ENCODE measurements around the gene MTR.

The MTR gene

DNA sequence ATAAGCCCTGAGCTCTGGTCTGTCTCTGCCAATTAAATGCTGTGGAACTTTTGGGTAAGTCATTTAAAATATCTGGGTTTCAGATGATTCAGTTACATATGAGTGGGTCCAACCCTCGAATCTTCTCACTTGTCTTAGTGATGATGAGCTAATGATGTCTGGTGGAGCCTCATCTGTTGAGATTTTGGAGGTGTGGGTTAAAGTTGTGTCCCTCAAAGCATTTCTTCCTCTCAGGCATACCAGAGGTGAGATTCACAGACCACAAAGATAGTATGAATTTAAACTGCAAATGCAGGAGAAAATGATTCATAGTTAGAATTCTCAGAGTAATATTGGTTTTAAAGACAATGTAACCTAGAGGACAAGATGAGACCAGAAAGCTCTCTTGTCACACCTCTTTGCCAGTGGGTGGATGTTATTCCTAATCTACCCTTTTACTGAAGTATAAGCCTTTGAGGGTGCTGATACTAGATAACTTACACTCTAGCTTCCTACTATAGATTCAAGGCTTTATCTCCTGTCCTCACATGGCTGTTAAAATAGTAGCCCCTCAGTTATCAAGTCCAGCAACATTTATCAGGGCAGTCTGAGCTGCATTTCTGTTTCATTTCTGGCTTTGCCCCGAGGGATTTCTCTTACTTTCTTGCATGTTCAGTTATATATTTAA, 118.4 kb downstream of the MTR start:
- DNase-seq: no peak

DNA sequence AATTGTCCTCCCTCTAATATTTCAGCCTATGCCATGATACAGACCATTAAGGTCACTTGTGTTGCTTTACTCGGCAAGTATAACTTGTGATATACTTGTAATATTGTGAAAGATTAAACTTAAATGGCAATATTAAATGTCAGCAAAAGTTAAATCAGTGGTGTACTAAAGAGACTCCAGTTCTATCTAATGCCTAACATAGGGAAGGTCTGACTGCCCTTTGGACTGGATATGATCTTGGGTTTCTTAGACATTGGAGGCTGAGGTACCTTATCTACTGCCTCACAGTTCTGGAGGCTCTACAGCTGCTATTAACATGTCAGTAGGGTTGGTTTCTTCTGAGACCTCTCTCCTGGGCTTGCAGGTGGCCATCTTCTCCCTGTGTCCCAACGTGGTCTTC, 119.3 kb downstream of the MTR start:
- DNase-seq: no peak

DNA sequence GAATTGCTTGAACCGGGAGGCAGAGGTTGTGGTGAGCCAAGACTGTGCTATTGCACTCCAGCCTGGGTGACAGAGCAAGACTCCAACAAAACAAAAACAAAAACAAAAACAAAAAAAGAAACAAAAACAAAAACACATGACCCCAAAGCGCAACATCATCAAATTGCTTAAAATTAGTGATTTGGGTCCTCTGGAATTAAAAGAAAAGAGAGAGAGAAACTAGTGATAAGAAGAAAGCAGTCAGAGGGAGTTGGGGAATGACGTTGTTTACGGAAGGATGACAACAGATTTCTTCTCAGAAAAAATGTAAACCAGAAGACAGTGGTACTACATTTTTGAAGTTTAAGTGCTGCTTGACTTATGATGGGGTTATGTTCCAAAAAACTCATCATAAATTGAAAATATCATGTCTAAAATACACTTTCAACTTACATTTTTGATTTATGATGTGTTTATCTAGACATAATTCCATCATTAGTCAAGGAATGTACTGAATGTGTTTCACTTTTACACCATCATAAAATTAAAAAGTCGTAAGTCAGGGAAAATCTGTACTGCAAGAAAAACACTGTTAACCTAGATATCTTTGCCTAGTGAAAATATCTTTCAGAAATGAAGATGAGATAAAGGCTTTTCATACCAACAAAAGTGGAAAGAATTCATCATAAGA, 121.2 kb downstream of the MTR start:
- no peak for DNase-seq

DNA sequence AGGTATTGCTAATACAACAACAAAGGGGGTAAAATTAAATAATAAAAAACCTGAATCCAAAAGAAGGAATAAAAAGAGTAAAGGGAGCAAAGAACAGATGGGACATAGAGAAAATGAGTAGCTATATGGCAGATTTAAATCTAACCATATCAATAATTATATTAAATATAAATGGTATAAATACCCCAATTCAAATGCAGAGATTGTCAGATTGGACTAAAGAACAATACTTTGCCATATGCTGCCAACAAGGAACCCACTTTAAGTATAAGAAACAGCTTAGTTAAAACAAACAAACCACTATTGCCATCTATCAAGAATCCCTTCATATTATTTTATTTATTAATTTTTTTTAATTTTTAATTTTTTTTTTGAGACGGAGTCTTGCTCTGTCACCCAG, 122.4 kb downstream of the MTR start:
- no peak for DNase-seq

DNA sequence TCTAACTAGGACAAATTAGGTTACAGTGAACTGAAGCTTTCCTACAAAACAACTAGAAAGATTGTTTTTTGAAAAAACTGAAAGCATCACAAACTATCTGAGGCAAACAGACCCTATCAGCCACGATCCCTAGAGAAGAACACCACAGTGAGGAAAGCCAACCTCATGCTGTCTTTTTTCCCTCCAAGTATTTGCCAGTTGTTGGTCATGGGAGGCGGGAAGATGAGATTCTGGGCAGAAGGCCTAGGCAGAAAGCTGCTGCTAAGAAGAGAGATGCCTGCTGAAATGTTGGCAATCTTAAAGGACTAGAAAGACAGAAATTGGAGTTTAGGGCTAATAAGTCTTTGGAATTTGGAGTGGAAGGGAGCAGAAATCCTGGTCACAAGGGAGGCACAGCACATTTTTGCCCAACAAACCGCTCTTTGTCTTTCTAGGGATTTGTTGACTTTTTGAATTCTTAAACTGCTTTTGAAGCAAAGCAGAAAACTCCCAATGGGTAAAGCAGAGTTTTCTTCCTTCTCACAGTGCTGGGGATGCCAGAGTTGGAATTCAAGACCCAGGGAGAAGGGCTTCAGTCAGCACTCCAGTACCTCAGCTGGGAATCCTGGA, 125.3 kb downstream of the MTR start:
- DNase-seq: no peak

DNA sequence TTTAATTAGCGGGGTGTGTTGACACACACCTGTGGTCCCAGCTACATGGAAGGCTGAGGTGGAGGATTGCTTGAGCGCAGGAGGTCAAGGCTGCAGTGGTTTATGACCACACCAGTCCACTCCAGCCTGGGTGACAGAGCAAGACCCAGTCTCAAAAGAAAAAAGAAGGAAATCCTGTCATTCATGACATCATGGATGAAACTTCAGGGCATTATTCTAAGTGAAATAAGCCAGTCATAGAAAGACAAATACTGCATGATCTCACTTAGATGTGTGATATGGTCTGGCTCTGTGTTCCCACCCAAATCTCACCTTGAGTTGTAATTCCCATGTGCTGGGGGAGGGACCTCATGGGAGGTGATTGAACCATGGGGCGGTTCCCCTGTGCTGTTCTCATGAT, 126.5 kb downstream of the MTR start:
- no peak for DNase-seq

DNA sequence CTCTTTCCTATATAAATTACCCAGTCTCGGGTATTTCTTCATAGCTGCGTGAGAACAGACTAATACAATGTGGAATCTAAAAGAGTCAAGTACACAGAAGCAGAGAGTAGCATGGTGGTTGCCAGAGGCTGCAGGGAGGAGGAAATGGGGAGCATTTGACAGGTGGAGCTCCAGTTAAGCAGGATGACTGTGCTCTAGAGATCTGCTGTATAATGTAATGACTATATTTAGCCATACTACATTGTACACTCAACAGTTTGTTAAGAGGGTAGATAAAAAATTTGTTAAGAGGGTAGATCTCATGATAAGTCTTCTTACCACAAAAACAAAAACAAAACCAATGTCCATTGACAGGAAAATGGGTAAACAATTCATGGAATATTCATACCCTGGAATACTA, 127.1 kb downstream of the MTR start:
- no peak for DNase-seq

DNA sequence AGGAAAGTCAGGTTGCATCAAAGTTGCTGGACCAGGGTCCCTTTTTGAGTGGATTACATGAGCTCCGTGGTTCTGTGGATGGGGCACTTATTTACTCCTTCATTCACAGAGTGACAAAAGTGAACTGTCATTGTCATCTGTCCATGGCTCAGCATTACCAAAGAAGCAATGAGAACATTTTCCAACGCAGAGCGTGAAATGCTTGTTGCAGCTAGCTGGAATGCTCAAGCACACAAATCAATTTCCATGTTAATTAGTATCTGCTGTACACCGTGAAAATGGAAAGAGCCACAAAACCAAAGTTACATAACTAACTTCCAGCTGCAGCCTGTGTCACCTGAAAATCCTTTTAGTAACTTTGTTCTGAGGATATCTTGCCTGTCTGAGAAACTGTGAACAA, 130.3 kb downstream of the MTR start:
- DNase-seq: no peak

DNA sequence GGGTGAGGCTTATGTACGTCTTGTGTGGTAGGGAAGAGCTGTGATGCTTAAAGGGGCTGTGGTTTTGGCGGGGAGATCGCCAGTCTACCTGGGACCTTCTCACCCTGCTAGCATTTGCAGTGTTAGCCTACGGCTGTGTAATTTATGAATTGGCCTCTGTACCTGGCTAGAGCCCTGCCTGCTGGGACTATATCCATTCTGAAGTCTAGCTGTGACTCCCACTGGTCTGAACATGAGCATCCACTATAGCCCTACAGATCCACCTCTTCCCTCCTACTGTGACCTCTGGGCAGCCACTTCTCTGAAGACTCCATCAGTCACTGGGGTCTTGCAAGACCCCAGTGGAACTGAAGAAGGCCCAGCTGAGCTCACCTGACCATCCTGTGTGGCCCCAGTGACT, 135.4 kb downstream of the MTR start:
- no peak for DNase-seq

DNA sequence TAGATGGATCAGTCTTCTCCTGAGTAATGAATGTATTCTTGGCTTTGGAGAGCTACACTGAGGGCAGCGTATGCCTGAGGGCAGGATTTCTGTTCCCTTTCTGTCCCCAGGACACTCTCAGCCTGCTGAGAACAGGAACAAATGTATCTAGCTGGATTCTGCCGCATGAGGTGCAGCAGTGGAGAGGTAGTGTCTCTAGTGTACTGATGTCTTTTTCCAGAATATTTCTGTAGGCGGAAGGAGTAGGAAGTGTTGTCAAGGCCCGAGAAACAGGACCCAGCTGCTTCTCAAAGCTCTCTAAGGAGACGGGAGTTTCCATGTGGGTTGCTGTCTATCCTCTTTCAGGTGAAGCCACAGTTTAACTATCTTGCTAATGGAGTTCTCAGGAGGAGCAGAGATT, 143.7 kb downstream of the MTR start:
- DNase-seq: no peak

DNA sequence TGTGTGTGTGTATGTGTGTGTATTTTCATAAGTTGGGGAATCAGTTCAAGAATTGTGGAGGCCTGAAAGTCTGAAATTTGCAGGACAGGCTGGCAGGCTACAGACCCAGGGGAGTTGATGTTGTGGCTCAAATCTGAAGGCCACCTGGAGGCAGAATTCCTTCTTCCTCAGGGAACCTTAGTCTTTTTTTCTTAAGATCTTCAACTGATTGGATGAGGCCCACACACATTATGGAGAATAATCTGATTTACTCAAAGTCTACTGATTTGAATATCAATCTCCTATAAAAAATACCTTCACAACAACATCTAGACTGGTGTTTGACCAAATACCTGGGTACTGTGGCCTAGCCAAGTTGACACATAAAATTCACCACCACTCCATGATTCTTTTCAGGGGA, 147.3 kb downstream of the MTR start:
- no peak for DNase-seq

DNA sequence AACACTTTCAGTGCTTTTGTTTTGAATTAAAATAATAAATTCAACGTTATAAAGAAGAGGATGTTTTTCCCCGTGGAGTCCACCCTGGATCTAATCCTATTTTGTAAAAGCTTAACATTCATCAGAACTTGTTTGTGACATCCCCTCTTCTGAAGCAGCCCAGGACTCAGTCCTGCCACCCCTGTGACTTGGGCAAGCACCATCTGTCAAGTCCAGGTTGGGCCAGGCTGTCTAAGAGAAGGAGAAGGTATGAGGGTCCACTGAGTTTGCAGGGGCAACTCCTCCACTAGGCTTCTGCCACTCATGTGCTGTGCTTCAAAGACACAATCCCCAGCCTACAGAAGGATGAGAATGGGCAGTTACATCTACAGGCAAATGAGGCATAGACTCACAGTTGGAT, 149.5 kb downstream of the MTR start:
- DNase-seq: no peak

DNA sequence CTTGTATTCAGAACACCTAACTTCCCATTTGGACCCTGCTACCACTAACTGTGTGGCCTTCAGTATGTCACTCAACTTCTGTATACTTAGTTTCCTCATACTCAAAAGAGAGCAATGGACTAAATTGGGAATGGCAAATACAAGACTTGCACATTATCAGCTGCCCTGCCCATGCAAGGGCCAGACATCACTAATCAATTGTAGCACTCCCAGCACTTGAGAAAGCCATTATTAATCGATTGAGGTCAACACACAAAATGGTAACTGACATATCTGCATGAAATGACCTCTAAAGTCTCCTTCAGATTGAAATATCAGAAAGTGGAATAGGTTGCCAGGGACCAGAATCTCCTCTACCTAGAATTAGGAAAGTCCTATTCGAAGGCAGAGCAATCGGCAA, 149.9 kb downstream of the MTR start:
- no peak for DNase-seq

DNA sequence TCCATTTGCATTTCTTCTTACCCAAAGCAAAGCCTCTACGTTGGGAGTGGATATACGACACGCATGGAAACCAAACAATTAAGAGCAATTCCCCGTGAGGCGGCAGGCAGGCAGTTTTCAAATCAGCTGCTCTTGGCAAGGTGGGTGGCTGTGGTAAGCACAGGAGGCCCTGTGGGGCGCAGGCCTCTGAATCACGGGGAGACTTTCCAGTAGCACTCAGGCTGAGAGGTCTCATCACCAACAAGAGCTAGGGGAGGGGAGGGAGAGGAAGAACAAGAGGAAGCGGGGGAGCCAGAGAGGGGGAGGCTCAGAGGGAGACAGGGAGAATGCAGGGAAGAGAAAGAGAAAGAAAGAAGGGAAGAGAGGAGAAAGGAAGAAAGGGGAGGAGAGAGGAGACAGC, 152.7 kb downstream of the MTR start:
- DNase-seq: no peak

DNA sequence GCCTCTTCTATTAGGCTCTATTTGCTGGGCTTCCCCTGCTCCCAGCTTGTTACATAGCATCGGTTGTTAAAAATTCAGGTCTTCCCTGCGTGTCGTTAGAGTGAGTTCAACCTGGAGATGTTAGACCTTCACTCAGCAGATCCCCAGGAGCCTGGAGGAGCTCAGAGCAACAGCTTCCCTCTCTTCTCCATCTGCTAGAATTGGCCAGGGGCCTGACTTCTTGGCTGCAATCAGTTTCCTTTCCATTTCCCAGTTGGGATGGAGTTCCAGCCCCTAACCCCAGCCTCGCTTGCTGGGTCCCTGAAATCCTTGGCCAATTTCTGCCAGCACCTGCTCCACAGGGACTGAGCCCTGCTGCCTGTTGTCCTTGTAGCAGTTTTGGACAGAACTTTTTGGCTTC, 153.3 kb downstream of the MTR start:
- no peak for DNase-seq

DNA sequence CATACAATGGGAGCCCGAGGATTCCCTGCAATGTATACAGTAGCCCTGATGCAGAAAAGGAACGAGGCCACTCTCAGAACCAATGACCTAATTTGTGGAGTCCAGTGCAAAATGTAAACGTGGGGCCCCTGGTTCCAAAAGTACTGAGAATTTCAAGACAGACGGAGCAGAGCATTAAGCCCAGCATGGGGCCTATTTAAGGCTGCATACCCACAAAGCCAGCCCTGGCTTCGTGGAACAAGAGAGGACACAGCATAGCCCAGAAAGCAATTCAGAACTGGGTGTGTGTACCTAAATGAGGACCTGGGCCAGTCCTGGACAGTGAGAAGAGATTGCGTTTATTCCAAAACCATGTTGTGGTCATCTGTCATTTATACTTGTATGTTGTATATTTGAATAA, 153.9 kb downstream of the MTR start:
- no peak for DNase-seq

DNA sequence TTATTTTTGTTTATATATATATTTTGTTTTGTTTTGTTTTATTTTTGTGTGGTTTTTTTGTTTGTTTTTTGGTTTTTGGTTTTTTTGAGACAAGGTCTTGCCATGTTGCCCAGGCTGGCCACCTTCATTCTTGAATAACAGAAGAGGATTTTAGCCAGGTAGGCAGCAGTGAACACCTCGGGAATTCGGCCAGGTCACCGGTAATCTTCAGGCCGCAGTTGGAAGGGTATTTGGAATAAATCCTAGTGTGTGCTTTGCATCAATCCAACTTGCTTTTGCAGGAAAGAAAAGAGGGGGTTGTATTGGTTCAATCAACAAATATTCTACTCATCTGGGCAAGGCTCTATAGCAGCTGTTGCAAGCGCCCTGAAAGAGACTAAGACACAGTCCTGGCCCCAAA, 155.3 kb downstream of the MTR start:
- no peak for DNase-seq

DNA sequence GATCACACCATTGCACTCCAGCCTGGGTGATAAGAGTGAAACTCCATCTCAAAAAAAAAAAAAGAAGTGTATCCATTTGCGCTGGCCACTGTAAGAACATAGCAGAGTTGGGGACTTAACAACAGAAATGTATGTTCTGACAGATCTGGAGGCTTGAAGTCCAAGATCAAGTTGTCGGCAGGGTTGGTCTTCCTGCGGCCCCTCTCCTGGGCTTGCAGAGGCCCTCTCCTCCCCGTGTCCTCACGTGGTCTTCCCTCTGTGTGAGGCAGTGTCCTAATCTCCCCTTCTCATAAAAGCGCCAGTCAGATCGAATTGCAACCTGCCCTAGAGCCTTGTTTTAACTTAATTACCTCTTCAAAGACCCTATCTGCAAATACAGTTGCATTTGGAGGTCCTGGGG, 156.6 kb downstream of the MTR start:
- DNase-seq: no peak

DNA sequence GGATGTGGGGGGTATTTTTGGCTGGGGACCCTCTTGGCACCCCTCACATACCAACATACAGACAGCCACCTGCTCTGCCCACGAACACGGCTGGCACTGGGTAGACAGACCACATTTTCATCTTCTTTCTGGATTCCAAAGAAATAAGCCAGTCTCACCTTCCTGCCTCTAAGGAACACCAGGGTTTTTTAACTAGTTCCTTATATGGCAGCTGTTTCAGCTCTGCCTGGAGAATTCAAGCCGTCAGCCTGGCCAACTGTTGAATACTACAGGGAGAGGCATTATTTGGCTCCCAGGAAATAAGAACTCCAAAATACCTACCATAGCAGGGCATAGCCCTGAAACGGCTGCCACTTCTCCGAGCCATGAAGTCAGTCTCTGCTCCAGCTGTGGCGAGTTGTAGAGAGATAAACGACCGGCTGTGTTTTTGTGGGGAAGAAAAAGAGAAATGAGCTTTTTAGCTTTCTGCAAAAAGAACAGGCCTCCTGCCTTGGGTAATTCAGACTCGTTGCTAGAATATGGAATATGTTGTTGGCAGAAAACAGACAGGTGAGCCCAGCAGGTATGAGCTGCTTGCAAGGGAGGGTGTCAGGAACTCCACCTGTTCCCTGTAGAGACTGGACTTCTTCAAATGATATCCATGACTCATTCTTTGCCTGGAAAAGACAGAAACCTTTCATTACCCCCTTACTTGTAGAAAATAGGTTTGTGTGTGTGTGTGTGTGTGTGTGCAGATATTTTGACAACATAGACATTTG, 157.3 kb downstream of the MTR start:
- no peak for DNase-seq

DNA sequence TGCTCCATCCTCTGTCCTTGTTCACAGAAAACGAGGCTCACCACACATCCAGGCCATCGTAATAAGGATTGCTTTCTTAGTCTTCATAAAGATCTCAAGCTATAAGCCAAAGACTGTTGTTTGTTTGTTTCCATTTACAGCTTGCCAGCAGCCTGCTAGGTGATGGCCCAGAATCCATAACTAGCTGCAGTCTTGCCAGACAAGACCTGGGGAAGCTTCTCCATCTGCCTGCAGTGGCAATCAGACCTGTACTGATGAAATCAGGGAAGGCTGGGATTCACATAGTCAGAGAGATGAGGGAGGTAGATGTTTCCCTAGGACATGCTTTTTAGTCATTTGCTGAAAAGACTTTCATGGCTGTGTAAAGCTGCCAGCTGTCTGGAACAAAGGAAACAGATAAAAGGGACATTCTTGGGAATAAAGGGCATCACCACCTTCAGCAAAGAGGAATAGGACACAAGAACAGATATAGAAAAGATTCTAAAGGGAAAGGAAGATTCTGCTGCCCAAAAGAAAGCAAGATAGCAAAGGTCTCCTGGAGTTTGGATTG, 158.1 kb downstream of the MTR start:
- no peak for DNase-seq
